ENCODE results near the gene LIN28A. TPM values are rescaled to one million over a fixed set of nuclear protein-coding genes. Genes with fewer than 3 reads are reported as not detected.
"Not testable (repeated sequence)": the region's sequence is repeated elsewhere in the genome, so short reads cannot be mapped to it uniquely, and the experiment has no call there.

The LIN28A gene
- total RNA-seq, 4 donors from 2014 or later, result not detected

GRCh38 chr1:26373281-26373680 is 37.3 kb upstream of the LIN28A start:
- Histone ChIP-seq H3K27ac (no peak overlapping the region), H3K4me1 (peaks cover 0 to 7% (median 0%) of the 10 kb centered on the region in 4 donors), H3K36me3 (no peaks in the 10 kb centered on the region), H3K4me3 (no peak overlapping the region), H3K9me3 (no peaks in the 10 kb centered on the region), H3K27me3 (no peaks in the 10 kb centered on the region)
- TF ChIP-seq POLR2A (IDR thresholded peaks at IDR 0.05) (no peak), CTCF (IDR thresholded peaks at IDR 0.05) (no peak)
- peak in 2 of 3 donors; percentile 44 to 74 for DNase-seq

GRCh38 chr1:26373789-26374188 is 36.8 kb upstream of the LIN28A start:
- no peaks in the 10 kb centered on the region for H3K27me3 ChIP-seq
- TF ChIP-seq POLR2A (IDR thresholded peaks at IDR 0.05) (no peak), CTCF (IDR thresholded peaks at IDR 0.05) (no peak)
- H3K36me3 ChIP-seq, result no peaks in the 10 kb centered on the region
- DNase-seq, result no peak
- H3K27ac ChIP-seq, result no peak overlapping the region
- no peaks in the 10 kb centered on the region for H3K9me3 ChIP-seq
- peaks cover 0 to 12% (median 0%) of the 10 kb centered on the region in 4 donors for H3K4me1 ChIP-seq
- H3K4me3 ChIP-seq, result no peak overlapping the region

GRCh38 chr1:26374361-26374760 is 36.3 kb upstream of the LIN28A start:
- H3K9me3 ChIP-seq, H3K27me3 ChIP-seq, H3K4me3 ChIP-seq, H3K36me3 ChIP-seq, H3K27ac ChIP-seq, DNase-seq: not testable (repeated sequence)
- H3K4me1 ChIP-seq, result peaks cover 0 to 14% (median 0%) of the 10 kb centered on the region in 4 donors

- H3K4me3 ChIP-seq, result no peak overlapping the region
- no peak overlapping the region for H3K27ac ChIP-seq
- H3K4me1 ChIP-seq, result peaks cover 0 to 14% (median 0%) of the 10 kb centered on the region in 4 donors
- H3K9me3 ChIP-seq, result no peaks in the 10 kb centered on the region
- no peak for DNase-seq
- H3K36me3 ChIP-seq, result no peaks in the 10 kb centered on the region
- no peaks in the 10 kb centered on the region for H3K27me3 ChIP-seq
- no peak for TF ChIP-seq CTCF (IDR thresholded peaks at IDR 0.05)
- TF ChIP-seq POLR2A (IDR thresholded peaks at IDR 0.05), result no peak
Measured at GRCh38 chr1:26375081-26375480, 35.5 kb upstream of the LIN28A start.

- H3K36me3 ChIP-seq, result no peaks in the 10 kb centered on the region
- no peaks in the 10 kb centered on the region for H3K9me3 ChIP-seq
- no peaks in the 10 kb centered on the region for H3K27me3 ChIP-seq
- H3K4me3 ChIP-seq, result no peak overlapping the region
- TF ChIP-seq CTCF (IDR thresholded peaks at IDR 0.05) (no peak), POLR2A (IDR thresholded peaks at IDR 0.05) (no peak)
- H3K27ac ChIP-seq, result no peak overlapping the region
- peaks cover 0 to 14% (median 0%) of the 10 kb centered on the region in 4 donors for H3K4me1 ChIP-seq
- DNase-seq, result no peak
Measured at GRCh38 chr1:26376050-26376449, 34.6 kb upstream of the LIN28A start.

GRCh38 chr1:26378088-26378878 is 32.3 kb upstream of the LIN28A start:
- Histone ChIP-seq H3K9me3 (no peaks in the 10 kb centered on the region), H3K4me3 (no peak overlapping the region), H3K36me3 (no peaks in the 10 kb centered on the region), H3K27ac (peak overlapping the region in 2 of 4 donors; percentile 57 to 60), H3K4me1 (peaks cover 0 to 14% (median 0%) of the 10 kb centered on the region in 4 donors), H3K27me3 (no peaks in the 10 kb centered on the region)
- no peak for TF ChIP-seq POLR2A (IDR thresholded peaks at IDR 0.05)
- no peak for TF ChIP-seq CTCF (IDR thresholded peaks at IDR 0.05)
- peak; percentile 54 to 84 (median 59) for DNase-seq

All from Peyer's patch (tissue), 4 donors.